ENCODE measurements around the gene RIIAD1. TPM values are rescaled to one million over a fixed set of nuclear protein-coding genes. Genes with fewer than 3 reads are reported as not detected.

Gene RIIAD1
- total RNA-seq, 1 donor from 2014 or later: not detected

GRCh38 chr1:151723726-151724370, 2.5 kb downstream of the RIIAD1 start:
- Mint-ChIP-seq H3K27me3 (ENCODE audit: unreplicated experiment) (peaks cover 6% of the 10 kb centered on the region), H3K9me3 (ENCODE audit: unreplicated experiment) (no peaks in the 10 kb centered on the region), H3K36me3 (ENCODE audit: low read depth, unreplicated experiment) (no peaks in the 10 kb centered on the region), H3K4me1 (ENCODE audit: unreplicated experiment) (peaks cover 18% of the 10 kb centered on the region), H3K27ac (ENCODE audit: unreplicated experiment) (no peak overlapping the region), H3K4me3 (ENCODE audit: unreplicated experiment) (no peak overlapping the region)
- TF ChIP-seq, protein P1, sequence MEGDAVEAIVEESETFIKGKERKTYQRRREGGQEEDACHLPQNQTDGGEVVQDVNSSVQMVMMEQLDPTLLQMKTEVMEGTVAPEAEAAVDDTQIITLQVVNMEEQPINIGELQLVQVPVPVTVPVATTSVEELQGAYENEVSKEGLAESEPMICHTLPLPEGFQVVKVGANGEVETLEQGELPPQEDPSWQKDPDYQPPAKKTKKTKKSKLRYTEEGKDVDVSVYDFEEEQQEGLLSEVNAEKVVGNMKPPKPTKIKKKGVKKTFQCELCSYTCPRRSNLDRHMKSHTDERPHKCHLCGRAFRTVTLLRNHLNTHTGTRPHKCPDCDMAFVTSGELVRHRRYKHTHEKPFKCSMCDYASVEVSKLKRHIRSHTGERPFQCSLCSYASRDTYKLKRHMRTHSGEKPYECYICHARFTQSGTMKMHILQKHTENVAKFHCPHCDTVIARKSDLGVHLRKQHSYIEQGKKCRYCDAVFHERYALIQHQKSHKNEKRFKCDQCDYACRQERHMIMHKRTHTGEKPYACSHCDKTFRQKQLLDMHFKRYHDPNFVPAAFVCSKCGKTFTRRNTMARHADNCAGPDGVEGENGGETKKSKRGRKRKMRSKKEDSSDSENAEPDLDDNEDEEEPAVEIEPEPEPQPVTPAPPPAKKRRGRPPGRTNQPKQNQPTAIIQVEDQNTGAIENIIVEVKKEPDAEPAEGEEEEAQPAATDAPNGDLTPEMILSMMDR (IDR thresholded peaks at IDR 0.05; ENCODE audit: unreplicated experiment): no peak
- DNase-seq (ENCODE audit: low spot score): no peak

DNA sequence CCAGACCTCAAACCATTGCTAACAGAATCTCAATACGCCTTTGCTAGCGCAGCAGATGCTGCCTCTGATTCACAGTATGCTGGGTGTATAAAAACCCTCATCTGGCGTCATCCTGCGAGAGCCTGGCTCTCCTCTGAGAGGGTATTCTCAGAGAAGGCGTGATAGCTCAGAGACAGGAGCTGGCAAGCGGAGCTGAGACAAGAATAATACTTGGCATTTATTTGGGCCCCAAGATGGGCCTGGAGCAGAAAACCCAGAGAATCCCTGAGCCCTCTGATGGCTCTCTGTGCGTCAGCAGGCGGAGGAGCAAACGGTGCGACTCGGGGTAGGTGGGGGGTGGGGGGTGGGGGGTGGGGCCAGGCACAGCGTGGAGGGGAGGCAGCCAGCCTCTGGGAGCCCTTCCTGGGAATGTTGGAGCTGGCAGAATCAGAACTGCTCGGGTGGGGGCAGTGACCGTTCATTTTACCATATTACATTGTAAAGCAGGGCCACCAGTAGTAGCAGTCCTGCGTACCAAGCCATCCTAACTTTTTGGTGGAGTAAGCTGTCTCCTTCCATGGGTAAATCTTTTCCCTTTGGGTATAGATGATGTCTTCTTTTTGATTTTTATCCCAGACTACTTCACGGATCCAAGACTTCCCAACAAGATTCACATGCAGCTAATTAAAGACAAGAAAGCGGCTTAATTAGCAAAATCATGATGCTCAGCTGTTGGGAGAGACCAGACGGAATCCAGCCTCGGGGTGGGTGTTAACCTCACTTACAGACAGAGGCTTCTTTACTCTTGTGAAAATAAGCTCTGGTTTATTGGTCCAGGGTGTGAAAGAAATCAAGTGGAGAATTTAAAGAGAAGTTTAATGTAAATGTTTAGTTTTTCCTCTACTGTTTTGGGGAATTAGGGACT, 7.1 kb downstream of the RIIAD1 start:
- no peak for DNase-seq (ENCODE audit: low spot score)
- Mint-ChIP-seq H3K27me3 (ENCODE audit: unreplicated experiment) (peaks cover 3% of the 10 kb centered on the region), H3K4me3 (ENCODE audit: unreplicated experiment) (no peak overlapping the region), H3K36me3 (ENCODE audit: low read depth, unreplicated experiment) (peaks cover 3% of the 10 kb centered on the region), H3K4me1 (ENCODE audit: unreplicated experiment) (peaks cover 17% of the 10 kb centered on the region), H3K9me3 (ENCODE audit: unreplicated experiment) (no peaks in the 10 kb centered on the region), H3K27ac (ENCODE audit: unreplicated experiment) (no peak overlapping the region)
- TF ChIP-seq, protein P1 (IDR thresholded peaks at IDR 0.05; ENCODE audit: unreplicated experiment): no peak

DNA sequence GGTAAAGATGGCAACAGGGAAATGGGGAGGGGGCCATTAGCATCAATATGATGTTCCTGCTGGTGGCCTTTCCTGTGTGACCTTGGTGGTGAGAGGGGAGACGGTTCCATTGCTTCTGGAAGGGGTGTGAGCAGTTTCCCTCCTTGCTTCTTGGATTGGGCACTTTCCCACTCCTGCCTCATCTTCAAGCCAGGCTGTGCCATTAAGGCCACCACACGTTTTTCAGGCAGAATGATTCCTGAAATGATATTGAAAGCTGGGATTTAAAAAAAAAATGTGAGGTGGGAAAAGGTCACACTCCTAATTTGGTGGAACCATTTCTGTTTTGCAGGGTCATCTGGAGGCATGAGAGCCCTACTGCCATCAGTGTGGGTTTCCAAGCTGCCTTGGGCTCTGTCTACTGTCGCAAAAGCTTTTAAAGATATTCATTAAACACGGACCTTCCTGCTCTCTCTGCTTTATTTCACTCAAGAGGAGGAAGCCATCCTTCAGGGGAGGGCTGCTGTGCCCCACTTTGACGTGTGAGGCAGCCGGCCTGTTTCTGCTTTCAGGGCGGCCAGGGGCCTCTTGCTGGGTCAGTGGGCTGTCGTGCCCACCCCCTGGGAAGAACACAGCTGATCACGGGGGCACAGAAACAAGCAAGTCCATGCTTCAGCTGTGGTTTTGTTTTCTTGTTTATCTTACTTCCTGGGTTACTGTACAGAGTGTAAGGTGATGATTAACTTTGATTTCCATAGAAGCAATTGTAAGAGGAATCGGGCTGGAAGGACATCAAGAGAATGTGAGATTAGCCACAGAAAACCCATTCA, 8.0 kb downstream of the RIIAD1 start:
- H3K27ac Mint-ChIP-seq (ENCODE audit: unreplicated experiment): no peak overlapping the region
- peaks cover 3% of the 10 kb centered on the region for H3K36me3 Mint-ChIP-seq (ENCODE audit: low read depth, unreplicated experiment)
- H3K9me3 Mint-ChIP-seq (ENCODE audit: unreplicated experiment): no peaks in the 10 kb centered on the region
- peaks cover 8% of the 10 kb centered on the region for H3K4me1 Mint-ChIP-seq (ENCODE audit: unreplicated experiment)
- TF ChIP-seq, protein P1 (IDR thresholded peaks at IDR 0.05; ENCODE audit: unreplicated experiment): no peak
- H3K27me3 Mint-ChIP-seq (ENCODE audit: unreplicated experiment): peaks cover 3% of the 10 kb centered on the region
- no peak overlapping the region for H3K4me3 Mint-ChIP-seq (ENCODE audit: unreplicated experiment)
- no peak for DNase-seq (ENCODE audit: low spot score)

GRCh38 chr1:151729966-151730291, 8.6 kb downstream of the RIIAD1 start:
- H3K36me3 Mint-ChIP-seq (ENCODE audit: low read depth, unreplicated experiment): peaks cover 3% of the 10 kb centered on the region
- DNase-seq (ENCODE audit: low spot score): no peak
- peaks cover 8% of the 10 kb centered on the region for H3K4me1 Mint-ChIP-seq (ENCODE audit: unreplicated experiment)
- H3K4me3 Mint-ChIP-seq (ENCODE audit: unreplicated experiment): no peak overlapping the region
- peaks cover 3% of the 10 kb centered on the region for H3K27me3 Mint-ChIP-seq (ENCODE audit: unreplicated experiment)
- TF ChIP-seq, protein P1 (IDR thresholded peaks at IDR 0.05; ENCODE audit: unreplicated experiment): no peak
- H3K9me3 Mint-ChIP-seq (ENCODE audit: unreplicated experiment): no peaks in the 10 kb centered on the region
- H3K27ac Mint-ChIP-seq (ENCODE audit: unreplicated experiment): no peak overlapping the region

Measured in endothelial cell (in vitro differentiated cells).